HG03280 (cell line): Measurements from ENCODE around the gene LRRTM4.

Experiments used
- ATAC-seq: cut with Tn5 transposase; IDR thresholded peaks from one replicate; pipeline ENCODE4 v1.9.1; 2021; ENCODE audit warnings: mild to moderate bottlenecking, moderate library complexity; ENCODE audit not compliant: unreplicated experiment

The LRRTM4 gene

GRCh38 chr2:77521931-77522470, at the start of gene LRRTM4:
Gene LRRTM4 (minus strand): TSS chr2:77522376.
- no peak for ATAC-seq

GRCh38 chr2:77571545-77571944, 49.4 kb upstream of the LRRTM4 start:
- no peak for ATAC-seq

GRCh38 chr2:77567723-77568122, 45.5 kb upstream of the LRRTM4 start:
- no peak for ATAC-seq

- no peak for ATAC-seq
Observed at GRCh38 chr2:77566582-77566981, 44.4 kb upstream of the LRRTM4 start.

- no peak for ATAC-seq
Observed at GRCh38 chr2:77566131-77566530, 44.0 kb upstream of the LRRTM4 start.

GRCh38 chr2:77552956-77553355, 30.8 kb upstream of the LRRTM4 start:
- no peak for ATAC-seq

GRCh38 chr2:77538031-77538430, 15.9 kb upstream of the LRRTM4 start:
- ATAC-seq = no peak

GRCh38 chr2:77522888-77523287, 712 bp upstream of the LRRTM4 start:
- ATAC-seq = no peak

- ATAC-seq = no peak
Observed at GRCh38 chr2:77521548-77521891, 656 bp downstream of the LRRTM4 start.

- ATAC-seq = no peak
Observed at GRCh38 chr2:77520641-77521547, 1.3 kb downstream of the LRRTM4 start.

GRCh38 chr2:77519888-77520506, 2.2 kb downstream of the LRRTM4 start:
- ATAC-seq = no peak

GRCh38 chr2:77519164-77519887, 2.9 kb downstream of the LRRTM4 start:
- ATAC-seq = no peak

- ATAC-seq = no peak
Observed at GRCh38 chr2:77518311-77518710, 3.9 kb downstream of the LRRTM4 start.

GRCh38 chr2:77513191-77513590, 9.0 kb downstream of the LRRTM4 start:
- ATAC-seq = no peak

- no peak for ATAC-seq
Observed at GRCh38 chr2:77512507-77512906, 9.7 kb downstream of the LRRTM4 start.

GRCh38 chr2:77508511-77508910, 13.7 kb downstream of the LRRTM4 start:
- no peak for ATAC-seq

- no peak for ATAC-seq
Observed at GRCh38 chr2:77507657-77508056, 14.5 kb downstream of the LRRTM4 start.

GRCh38 chr2:77488141-77488540, 34.0 kb downstream of the LRRTM4 start:
- no peak for ATAC-seq

GRCh38 chr2:77487074-77487803, 34.9 kb downstream of the LRRTM4 start:
- no peak for ATAC-seq

- no peak for ATAC-seq
Observed at GRCh38 chr2:77484026-77484425, 38.1 kb downstream of the LRRTM4 start.

- no peak for ATAC-seq
Observed at GRCh38 chr2:77479895-77480294, 42.3 kb downstream of the LRRTM4 start.
